ENCODE results near the gene RNF187. TPM values are rescaled to one million over a fixed set of nuclear protein-coding genes. Genes with fewer than 3 reads are reported as not detected.

The RNF187 gene
- total RNA-seq, 1 experiment from 2014 or later: 143 TPM

DNA sequence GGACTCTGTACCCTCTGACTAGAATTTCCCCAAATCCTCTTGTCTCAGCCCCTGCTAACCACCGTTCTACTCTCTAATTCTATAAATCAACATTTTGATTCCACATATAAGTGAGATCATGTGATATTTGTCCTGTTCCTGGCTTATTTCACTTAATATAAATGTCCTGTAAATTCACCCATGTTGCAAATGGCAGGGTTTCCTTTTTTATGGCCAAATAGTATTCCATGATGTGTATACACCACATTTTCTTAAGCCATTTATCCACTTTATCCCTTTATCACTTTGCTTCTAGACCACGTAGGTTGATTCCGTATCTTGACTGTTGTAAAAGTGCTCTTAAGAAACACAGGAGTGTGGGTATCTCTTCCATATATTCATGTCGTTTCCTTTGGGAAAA, 8.9 kb downstream of the RNF187 start:
- intact Hi-C loops (cut with micrococcal nuclease; ENCODE audit: unreplicated experiment) (no loop called here), in situ Hi-C loops (cut with HindIII; ENCODE audit: low pct_unique_long_range_greater_than_20kb, low sequenced_read_pairs) (no loop called here)
- ATAC-seq (no peak), DNase-seq (ENCODE audit: low read depth, low spot score) (no peak)
- ChIA-PET POLR2A (no interaction called here), CTCF (no interaction called here)
- BruUV-seq (replicated peaks): no TSS peak
- H3K4me1 ChIP-seq (ENCODE audit: control insufficient read depth, insufficient read depth, low read length): 0 out of 2 replicates have a peak, but pooled peaks cover 3% of the 10 kb centered on the region
- H3K9me3 ChIP-seq (ENCODE audit: control insufficient read depth, insufficient read depth, low read depth, low read length): no peaks in the 10 kb centered on the region
- no peak overlapping the region for H3K27ac ChIP-seq (ENCODE audit: low read length)
- H3K36me3 ChIP-seq (ENCODE audit: control insufficient read depth, insufficient read depth, low read length): no peaks in the 10 kb centered on the region; the same call in none of the 2 replicates
- H3K27me3 ChIP-seq (ENCODE audit: control insufficient read depth, insufficient read depth, low read length): no peaks in the 10 kb centered on the region
- H3K4me3 ChIP-seq (ENCODE audit: low read depth in 2 of 2, low read length in 2 of 2): no peak overlapping the region
- TF ChIP-seq POLR2AphosphoS5 (IDR thresholded peaks at IDR 0.05; ENCODE audit: low read depth, low read length): no peak
- TF ChIP-seq CTCF (IDR thresholded peaks at IDR 0.05): no peak
- no peak for TF ChIP-seq SIN3A (IDR thresholded peaks at IDR 0.05; ENCODE audit: borderline replicate concordance, insufficient read depth, low read depth, low read length)
- no peak for TF ChIP-seq REST (IDR thresholded peaks at IDR 0.05; ENCODE audit: insufficient read depth in 1 of 2, low read depth in 2 of 2, low read length in 1 of 2)
- no peak for TF ChIP-seq TCF7L2 (IDR thresholded peaks at IDR 0.05; ENCODE audit: low read depth, low read length)

DNA sequence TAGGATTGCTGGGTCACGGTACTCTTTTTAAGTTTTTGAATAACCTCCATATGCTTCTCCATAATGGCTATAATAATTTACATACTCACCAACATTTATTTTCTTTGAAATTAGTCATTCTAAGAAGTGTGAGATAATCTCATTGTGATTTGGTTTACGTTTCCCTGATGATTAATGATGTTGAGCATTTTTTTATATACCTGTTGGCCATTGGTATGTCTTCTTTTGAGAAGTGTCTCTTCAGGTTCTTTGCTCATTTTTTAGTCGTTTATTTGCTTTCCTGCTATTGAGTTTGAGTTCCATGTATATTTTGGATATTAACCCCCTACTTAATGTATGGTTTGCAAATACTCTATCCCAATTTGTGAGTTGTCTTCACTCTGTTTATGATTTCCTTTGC, 9.3 kb downstream of the RNF187 start:
- H3K9me3 ChIP-seq (ENCODE audit: control insufficient read depth, insufficient read depth, low read depth, low read length): no peaks in the 10 kb centered on the region
- ChIA-PET CTCF (no interaction called here), POLR2A (no interaction called here)
- 0 out of 2 replicates have a peak, but pooled peaks cover 3% of the 10 kb centered on the region for H3K4me1 ChIP-seq (ENCODE audit: control insufficient read depth, insufficient read depth, low read length)
- no TSS peak for BruUV-seq (replicated peaks)
- intact Hi-C loops (cut with micrococcal nuclease; ENCODE audit: unreplicated experiment) (no loop called here), in situ Hi-C loops (cut with HindIII; ENCODE audit: low pct_unique_long_range_greater_than_20kb, low sequenced_read_pairs) (no loop called here)
- ATAC-seq (no peak), DNase-seq (ENCODE audit: low read depth, low spot score) (no peak)
- no peak overlapping the region for H3K4me3 ChIP-seq (ENCODE audit: low read depth in 2 of 2, low read length in 2 of 2)
- no peak overlapping the region for H3K27ac ChIP-seq (ENCODE audit: low read length)
- H3K27me3 ChIP-seq (ENCODE audit: control insufficient read depth, insufficient read depth, low read length): no peaks in the 10 kb centered on the region
- no peak for TF ChIP-seq REST (IDR thresholded peaks at IDR 0.05; ENCODE audit: insufficient read depth in 1 of 2, low read depth in 2 of 2, low read length in 1 of 2)
- TF ChIP-seq TCF7L2 (IDR thresholded peaks at IDR 0.05; ENCODE audit: low read depth, low read length): no peak
- TF ChIP-seq SIN3A (IDR thresholded peaks at IDR 0.05; ENCODE audit: borderline replicate concordance, insufficient read depth, low read depth, low read length): no peak
- no peak for TF ChIP-seq POLR2AphosphoS5 (IDR thresholded peaks at IDR 0.05; ENCODE audit: low read depth, low read length)
- no peak for TF ChIP-seq CTCF (IDR thresholded peaks at IDR 0.05)
- H3K36me3 ChIP-seq (ENCODE audit: control insufficient read depth, insufficient read depth, low read length): no peaks in the 10 kb centered on the region; the same call in none of the 2 replicates

Data from Panc1 (cell line).